Measurements from ENCODE around the gene PARD6B. TPM values are rescaled to one million over a fixed set of nuclear protein-coding genes. Genes with fewer than 3 reads are reported as not detected.
"Not testable (repeated sequence)": the region's sequence is repeated elsewhere in the genome, so short reads cannot be mapped to it uniquely, and the experiment has no call there.

PARD6B gene
- total RNA-seq, 1 donor from 2014 or later: 8.4 TPM

- DNase-seq (ENCODE audit: low spot score): not testable (repeated sequence)
Measured at GRCh38 chr20:50703651-50704438, 27.5 kb upstream of the PARD6B start.

DNA sequence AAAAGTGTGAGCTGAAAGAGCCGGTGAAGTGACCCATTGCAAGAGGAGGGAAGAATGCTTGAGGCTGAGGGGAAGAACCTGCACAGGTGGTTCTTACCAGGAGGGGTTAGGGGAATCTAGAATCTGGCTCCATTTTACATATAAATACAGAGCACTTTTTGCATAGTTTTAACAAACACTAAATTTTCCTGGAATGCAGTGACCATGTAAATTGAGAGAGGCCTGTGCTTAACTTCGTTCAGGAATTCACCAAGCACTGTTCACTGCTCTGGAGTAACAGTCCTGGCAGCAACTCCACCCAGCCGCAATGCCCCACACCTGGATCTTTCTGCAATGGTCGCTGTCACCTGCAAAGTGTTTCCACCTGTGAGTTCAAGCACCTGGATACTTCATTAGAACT, 26.9 kb upstream of the PARD6B start:
- DNase-seq (ENCODE audit: low spot score): no peak

DNA sequence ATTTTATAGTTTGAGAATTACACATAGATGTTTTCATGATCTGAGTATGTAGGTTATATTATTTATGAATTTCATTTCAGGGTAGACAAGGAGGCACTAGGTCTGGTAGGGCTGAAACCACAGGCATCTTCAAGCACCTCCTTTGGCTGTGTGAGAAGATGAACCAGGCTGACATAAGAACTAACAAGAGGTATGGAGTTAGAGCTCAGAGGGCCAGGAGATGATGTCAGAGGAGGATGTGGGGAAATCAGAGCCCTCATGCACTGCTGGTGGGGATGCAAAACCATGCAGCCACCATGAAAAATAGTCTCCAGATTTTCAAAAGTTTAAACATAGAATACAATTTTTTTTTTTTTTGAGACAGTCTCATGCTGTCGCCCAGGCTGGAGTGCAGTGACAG, 26.4 kb upstream of the PARD6B start:
- no peak for DNase-seq (ENCODE audit: low spot score)

DNA sequence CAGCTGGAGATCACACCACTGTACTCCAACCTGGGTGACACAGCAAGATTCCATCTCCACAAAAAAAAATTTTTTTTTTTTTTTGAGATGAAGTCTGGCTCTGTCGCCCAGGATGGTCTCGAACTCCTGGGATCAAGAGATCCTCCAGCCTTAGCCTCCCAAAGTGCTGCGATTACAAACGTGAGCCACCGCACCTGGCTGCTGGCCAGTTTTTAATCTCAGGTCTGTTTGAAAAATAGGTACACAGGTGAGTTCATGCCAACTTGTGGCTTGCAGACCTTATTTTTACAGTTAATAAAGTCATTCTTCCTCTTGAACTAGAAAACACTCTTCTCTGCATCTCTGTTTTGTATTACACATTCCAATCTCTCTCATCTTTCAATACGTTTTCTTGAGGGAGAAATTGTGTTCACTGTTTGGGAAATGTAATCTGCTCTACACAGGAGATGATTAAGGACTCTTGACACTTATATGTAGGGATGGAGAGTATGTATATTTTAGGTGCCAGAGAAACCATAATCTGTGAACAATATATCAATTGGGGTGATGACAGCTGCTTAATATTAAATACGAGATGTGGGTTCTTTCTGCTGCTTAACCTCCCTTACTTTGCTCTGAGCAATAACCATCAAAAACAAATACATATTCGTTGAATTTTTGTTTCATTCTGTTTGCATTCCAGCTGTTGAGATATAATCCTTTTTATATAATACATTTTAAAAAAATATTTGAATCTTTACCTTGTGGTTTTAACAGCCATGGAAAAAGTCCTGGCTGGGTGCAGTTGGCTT, 22.3 kb upstream of the PARD6B start:
- DNase-seq (ENCODE audit: low spot score): no peak

- DNase-seq (ENCODE audit: low spot score): no peak
Measured at GRCh38 chr20:50709636-50709973, 21.8 kb upstream of the PARD6B start.

DNA sequence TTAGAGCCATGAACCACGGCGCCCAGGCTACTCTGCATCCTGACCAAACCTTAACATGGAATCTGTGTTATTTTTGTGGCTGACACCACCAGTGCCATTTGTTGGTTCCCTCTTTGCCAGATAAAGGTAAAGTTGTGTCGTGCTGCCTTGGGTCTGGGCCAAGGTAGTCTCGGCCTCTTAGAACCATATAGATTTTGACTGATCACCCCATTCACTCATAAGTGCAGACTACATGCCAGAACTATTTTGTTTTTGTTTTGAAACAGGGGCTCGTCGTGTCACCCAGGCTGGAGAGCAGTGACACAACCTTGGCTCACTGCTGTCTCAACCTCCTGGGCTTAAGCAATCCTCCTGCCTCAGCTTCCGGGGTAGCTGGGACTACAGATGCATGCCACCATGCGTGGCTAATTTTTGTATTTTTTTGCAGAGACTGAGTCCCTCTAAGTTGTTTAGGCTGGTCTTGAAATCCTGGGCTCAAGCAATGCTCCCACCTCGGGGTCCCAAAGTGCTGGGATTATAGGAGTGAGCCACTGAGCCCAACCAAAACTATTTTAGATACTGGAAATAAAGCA, 20.8 kb upstream of the PARD6B start:
- DNase-seq (ENCODE audit: low spot score): no peak

DNA sequence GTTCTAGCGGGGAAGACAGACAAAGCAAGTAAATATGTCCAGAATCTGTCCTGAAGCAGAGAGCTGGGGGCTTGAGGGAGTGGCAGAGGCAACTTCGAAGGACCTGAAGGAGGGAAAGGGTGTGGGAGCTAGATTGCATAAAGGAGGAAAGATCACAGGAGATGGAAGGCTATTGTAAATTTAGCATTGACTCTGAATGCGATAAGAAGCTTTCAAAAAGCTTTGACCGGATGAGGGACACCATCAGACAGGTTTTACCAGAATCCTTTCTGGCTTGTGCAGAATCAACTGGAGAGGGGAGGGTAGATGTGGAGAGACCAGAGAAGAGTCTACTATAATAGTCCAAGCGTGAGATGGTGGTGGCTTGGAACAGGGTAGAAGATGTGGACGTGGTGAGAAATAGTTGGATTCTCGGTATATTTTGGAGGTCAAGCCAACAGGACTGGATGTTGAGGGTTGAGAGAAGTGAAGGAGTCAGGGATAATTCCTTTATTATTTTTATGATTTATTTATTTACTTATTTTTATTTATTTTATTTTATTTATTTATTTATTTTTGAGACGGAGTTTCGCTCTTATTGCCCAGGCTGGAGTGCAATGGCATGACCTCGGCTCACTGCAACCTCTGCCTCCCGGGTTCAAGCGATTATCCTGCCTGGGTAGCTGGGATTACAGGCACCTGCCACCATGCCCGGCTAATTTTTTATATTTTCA, 20.1 kb upstream of the PARD6B start:
- peak; percentile 76 for DNase-seq (ENCODE audit: low spot score)

- DNase-seq (ENCODE audit: low spot score): peak; percentile 93
Measured at GRCh38 chr20:50712771-50713656, 18.4 kb upstream of the PARD6B start.

DNA sequence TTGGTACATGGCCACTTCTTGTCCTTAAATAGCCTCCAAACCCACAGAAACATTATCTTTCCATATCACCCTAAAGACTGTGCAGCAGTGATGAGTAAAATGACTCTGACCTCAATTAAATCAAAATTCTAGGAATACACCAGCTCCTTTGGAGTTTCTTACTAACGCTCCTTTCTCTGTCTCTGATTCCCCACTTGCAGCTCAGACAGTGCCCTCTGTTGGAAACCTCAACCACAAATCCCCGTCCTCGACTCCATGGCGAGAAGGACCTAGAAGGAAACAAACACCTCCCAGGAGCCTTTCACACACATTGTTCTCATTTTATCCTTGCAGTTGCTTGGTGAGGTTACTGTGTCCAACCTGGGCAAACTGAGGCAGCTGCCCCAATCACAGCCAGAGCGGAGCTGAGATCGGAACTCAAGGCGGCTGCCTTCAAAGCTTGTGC, 17.7 kb upstream of the PARD6B start:
- DNase-seq (ENCODE audit: low spot score): no peak

DNA sequence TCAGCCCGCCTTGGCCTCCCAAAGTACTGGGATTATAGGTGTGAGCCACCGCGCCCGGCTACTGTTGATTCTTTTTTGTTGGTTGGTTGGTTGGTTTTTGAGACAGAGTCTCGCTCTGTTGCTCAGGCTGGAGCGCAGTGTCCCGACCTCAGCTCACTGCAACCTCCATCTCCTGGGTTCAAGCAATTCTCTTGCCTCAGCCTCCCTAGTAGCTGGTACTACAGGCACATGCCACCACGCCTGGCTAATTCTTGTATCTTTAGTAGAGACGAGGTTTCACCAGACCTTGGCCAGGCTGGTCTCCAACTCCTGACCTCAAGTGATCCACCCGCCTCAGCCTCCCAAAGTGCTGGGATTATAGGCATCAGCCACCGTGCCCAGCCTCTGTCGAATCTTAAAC, 17.0 kb upstream of the PARD6B start:
- not testable (repeated sequence) for DNase-seq (ENCODE audit: low spot score)

GRCh38 chr20:50715694-50716093, 15.7 kb upstream of the PARD6B start:
- no peak for DNase-seq (ENCODE audit: low spot score)

DNA sequence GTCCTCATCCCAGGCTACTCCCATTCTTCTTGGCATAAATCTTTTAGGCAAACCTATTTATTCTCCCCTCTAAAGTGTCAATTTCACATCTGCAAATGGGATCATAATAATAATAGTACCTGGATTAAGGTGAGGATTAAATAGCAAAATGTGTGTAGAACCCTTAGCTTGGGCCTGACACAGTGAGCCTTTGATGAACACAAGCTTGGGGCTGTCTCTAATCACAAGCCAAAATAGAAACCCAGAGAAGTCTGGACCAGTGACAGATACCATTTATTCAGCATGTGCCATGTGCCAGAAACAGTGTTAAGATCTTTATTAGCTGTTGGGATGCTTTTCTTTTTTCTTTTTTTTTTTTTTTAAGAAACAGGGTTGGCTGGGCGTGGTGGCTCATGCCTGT, 14.9 kb upstream of the PARD6B start:
- DNase-seq (ENCODE audit: low spot score): no peak

DNA sequence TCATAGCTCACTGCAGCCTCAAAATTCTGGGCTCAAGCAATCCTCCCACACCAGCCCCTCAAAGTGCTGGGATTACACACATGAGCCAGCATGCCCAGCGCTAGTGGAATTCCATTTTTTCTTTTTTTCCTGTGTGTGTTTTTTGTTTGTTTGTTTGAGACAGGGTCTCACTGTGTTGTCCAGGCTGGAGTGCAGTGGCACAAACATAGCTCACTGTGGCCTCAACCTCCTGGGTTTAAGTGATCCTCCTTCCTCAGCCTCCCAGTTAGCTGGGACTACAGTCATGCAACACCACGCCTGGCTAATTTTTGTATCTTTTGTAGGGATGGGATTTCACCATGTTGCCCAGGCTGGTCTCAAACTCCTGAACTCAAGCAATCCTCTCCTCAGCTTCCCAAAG, 14.1 kb upstream of the PARD6B start:
- DNase-seq (ENCODE audit: low spot score): no peak

DNA sequence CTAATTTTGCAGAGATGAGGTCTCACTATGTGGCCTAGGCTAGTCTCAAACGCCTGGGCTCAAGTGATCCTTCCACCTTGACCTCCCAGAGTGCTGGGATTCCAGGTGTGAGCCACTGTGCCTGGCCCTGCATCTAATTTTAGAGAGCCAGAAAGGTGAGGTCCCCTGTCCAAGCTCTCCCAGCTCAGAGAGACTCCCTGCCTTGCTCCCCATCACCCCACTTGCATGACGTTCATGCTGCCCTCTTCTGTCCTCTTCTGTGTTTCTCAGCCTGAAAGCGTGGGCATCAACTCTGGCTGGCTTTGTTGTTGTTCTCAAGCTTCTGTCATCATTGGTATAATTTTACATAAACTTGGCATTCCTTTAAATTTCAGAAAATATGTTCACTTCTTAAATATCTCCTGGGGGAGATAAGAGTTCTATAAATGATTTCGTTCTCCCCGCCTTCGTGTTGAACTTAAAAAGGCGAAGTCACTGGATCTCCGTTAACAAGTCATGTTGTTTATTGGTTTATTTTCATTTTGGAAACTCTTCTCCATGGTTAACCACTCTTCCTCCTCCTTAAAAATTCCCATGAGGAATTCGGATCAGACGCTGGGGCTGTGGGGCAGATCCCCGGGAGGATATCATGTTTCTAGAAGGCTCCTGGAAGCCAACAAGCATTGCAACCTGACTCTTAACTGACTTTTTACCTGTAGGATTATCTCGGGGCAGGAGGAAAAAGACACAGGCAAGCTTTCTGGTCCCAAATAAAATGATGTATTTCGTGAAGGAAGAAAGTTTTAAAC, 13.2 kb upstream of the PARD6B start:
- no peak for DNase-seq (ENCODE audit: low spot score)

DNA sequence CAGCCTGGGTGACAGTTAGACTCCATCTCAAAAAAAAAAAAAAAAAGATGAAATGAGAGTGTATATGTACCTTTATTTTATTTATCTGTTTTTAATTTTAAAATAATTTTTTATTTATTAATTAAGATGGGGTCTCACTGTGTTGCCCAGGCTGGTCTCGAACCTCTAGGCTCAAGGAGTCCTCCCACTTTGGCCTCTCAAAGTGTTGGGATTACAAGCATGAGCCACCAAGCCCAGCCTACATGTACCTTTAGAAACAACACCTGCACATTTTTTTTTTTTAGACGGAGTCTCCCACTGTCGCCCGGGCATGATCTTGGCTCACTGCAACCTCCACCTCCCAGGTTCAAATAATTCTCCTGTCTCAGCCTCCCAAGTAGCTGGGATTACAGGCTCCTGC, 12.1 kb upstream of the PARD6B start:
- DNase-seq (ENCODE audit: low spot score): no peak

DNA sequence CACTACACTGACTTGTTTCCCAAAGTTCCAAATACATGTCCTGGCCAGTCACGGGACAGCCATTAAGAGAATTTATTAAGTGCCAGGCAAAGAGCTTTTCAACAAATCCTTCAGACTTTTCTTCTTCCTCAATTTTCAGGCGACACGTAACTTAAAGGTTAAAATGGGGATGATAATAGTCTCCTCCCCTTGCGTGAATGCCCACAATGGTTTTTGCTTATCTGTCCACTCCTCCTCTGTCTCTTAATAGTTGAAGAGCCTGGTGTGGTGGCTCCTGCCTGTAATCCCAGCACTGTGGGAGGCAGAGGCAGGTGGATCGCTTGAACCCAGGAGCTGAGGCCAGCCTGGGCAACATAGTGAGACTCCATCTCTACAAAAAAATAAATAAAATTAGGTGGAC, 11.4 kb upstream of the PARD6B start:
- no peak for DNase-seq (ENCODE audit: low spot score)

DNA sequence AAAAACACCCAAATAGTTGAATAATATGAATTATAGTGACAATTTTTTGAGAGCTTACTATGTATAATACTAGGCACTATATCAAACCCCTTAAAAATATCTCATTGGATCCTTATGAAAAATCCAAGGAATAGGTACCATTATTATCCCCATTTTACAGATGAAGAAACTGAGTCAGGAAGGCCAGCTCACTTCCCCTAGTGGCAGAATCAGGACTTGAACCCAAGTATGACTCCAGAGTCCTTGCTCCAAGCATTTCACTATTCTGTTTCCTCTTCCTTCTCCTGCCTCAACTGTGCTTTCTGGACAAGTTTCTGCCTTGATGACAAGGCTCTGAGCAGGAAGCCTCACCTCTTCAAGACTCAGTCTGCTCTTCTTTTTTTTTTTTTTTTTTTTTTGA, 10.8 kb upstream of the PARD6B start:
- DNase-seq (ENCODE audit: low spot score): no peak

DNA sequence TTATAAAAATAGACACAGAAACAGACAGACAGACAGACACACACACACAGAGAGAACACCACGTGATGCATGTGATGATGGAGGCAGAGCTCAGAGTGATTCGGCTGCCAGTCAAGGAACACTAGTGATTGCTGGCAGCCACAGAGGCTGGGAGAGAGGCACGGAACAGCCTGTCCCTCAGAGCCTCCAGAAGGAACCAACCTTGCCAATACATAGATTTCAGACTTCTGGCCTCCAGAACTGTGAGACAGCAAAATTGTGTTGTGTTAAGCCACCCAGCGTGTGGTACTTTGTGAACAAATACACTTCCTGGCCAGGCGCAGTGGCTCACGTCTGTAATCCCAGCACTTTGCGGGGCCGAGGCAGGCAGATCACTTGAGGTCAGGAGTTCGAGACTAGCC, 9.5 kb upstream of the PARD6B start:
- no peak for DNase-seq (ENCODE audit: low spot score)

GRCh38 chr20:50722424-50723155, 8.8 kb upstream of the PARD6B start:
- no peak for DNase-seq (ENCODE audit: low spot score)

GRCh38 chr20:50723672-50724071, 7.7 kb upstream of the PARD6B start:
- DNase-seq (ENCODE audit: low spot score): no peak

All from umbilical cord (tissue), 2 donors.